Left colon (tissue), 2 donors: ENCODE data around the gene NPLOC4. TPM values are rescaled to one million over a fixed set of nuclear protein-coding genes. Genes with fewer than 3 reads are reported as not detected.

Experiments used
- ATAC-seq: fragments of 200-7000 bp; cut with Tn5 transposase; one replicate; pipeline ENCODE4 v1.9.1; 2020; ENCODE audit warnings: mild to moderate bottlenecking, moderate library complexity
- DNase-seq, 2 donors: peaks; one replicate each; pipeline ENCODE4 v3.0.0-alpha.2; 2020
- intact Hi-C, 2 donors: fragments of 100-400 bp; cut with DNase I in 1 of 2; cut with micrococcal nuclease in 1 of 2; formaldehyde crosslinking; loops; one replicate each; pipeline versions ENCODE4 v1.11.2 to v1.14.0; 2022; cut with DNase I, micrococcal nuclease
- total RNA-seq, 2 donors: library from RNA; stranded (reverse); fragmentation: NEBNext Ultra II Directional; extraction: Animal tissue kit (Norgen Biotek cat#: 25700); gene quantifications; one replicate each; pipeline ENCODE4 v1.2.1, GENCODE V29; 2021
- donor health status: DM: no; HTN: no; CAD: no.
- donor health status: DM: yes; HTN: yes; CAD: no.

The NPLOC4 gene
- total RNA-seq, 2 donors from 2014 or later, result 86.2 to 88.4 TPM

DNA sequence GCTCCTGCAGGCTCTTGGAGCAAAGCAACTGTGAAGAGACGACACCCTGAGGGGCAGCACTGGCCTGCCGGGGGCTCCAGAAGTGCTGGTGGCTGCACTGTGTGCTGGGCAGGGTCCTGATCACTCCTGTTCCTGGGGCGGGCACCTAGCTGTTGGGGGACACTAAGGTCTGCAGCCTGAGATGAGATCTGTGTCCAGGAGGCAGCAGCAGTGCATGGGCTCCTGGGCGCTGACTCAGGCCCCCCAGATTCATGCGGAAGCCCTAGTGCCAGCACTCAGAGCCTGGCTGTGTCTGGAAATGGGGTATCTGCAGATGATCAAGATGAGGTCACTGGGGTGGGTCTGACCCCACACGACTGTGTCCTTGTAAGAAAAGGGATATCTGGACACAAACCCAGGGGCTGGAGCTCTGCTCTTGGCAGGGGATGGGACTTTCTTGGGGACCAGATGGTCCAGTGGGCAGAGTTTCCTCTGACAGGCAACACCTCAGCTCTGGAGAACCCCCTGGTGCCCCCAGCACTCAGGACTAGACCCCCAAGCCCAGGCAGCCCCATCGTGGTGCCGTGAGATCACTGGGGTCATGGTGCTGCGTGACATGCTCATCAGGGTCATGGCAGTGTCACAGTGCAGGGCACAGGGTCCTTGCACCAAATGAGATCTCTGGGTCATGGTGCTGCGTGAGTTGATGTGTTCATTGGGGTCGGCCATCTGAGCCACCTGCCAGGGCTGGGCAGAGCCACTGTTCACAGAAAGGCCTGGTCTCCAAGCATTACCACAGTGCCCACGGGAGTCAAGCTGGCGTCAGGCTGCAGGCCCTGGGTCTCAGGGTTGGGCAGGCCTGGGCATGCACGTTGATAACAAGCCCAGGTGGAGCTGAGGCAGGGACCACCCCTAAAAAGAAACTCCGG lies 94.2 kb downstream of the NPLOC4 start:
- no peak for DNase-seq
- ATAC-seq, result no peak
- intact Hi-C loops, result no loop called here

DNA sequence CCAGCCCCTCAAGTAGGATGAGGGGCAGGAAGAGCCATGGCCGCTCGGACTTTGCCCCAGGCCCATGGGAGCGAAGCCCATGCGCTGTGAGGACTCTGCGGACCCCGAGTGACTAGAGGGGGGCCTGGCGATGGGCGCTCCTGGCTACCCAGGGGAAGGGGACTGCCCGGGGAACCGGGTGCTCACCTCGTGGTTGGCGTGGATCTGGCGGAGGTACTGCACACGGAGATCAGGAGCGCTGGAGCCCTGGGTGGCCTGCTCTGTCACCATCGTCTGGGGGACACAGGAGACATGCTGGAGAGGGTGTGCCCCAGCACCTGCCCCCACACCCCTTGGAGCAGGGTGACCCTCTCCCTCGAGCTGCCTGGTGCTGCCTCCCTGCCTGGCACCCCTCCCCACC lies 95.8 kb downstream of the NPLOC4 start:
- DNase-seq (no peak), ATAC-seq (no peak)
- intact Hi-C loops, result no loop called here

DNA sequence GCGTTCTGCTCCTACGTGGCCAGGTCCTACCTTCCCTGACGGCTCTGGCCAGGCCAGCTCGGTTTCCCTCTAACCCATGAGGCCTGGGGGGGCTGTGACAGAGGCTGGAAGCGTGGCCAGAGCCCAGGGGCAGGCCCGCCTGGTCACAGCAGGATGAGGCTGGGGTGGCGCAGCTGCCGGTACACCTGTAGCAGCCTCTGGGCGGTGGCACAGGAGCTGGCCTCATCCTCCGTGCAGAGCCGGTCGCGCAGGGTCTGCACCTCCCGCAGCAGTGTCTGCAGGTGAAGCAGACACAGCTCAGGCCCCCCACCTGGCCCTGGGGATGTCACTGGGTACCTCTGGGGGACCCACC lies 96.3 kb downstream of the NPLOC4 start:
- DNase-seq, result no peak
- no peak for ATAC-seq
- intact Hi-C loops, result no loop called here

DNA sequence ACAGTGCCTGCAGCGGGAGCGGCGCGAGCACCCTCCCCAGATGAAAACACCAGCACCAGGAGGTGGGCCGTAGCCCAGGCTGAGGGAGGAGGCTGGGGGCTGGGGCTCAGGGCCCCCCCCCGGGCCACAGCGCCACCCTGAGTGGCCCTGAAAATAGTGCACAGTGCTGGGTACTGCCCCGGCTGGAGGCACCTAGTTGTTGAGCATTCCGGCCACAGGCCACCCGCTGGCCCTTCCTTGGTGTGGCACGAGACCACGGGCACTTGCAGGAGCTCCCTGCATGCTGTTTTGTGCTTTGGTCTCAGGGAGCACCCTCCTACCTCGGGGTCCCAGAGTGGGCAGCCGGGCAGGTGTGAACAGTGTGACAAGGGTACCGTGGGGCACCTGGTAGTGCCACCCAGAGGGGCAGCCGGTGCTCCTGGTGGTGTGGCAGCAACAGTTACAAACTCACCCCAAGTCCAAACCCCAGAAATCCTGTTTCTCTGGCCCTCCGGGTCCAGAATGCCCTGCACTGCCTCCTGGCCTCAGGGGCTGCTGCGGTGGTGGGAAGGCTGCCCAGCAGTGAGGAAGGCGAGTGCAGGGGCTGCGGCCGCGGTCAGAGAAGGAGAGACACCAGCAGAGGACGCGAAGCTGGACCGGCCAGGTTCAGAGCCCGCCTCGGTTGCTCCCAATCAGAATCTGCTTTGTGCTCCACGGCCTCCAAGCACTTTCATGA lies 96.8 kb downstream of the NPLOC4 start:
- no peak for ATAC-seq
- no peak for DNase-seq
- intact Hi-C loops, result no loop called here

DNA sequence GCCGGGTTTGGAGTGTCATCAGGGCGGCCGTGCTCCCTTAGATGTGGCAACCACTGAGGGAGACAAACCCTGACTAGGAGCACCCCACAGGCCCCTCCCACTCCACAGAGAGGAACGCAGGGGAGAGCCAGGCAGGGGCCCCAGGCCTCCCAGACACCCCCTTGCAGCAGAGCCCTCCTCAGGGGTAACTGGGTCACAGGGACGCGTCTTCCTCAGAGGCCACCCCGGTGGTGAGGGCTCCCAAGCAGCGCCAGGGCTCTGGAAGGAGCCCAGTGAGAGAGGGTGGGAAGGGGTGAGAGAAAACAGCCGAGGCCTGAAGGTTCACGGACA lies 97.4 kb downstream of the NPLOC4 start:
- DNase-seq (no peak), ATAC-seq (no peak)
- intact Hi-C loops, result no loop called here

DNA sequence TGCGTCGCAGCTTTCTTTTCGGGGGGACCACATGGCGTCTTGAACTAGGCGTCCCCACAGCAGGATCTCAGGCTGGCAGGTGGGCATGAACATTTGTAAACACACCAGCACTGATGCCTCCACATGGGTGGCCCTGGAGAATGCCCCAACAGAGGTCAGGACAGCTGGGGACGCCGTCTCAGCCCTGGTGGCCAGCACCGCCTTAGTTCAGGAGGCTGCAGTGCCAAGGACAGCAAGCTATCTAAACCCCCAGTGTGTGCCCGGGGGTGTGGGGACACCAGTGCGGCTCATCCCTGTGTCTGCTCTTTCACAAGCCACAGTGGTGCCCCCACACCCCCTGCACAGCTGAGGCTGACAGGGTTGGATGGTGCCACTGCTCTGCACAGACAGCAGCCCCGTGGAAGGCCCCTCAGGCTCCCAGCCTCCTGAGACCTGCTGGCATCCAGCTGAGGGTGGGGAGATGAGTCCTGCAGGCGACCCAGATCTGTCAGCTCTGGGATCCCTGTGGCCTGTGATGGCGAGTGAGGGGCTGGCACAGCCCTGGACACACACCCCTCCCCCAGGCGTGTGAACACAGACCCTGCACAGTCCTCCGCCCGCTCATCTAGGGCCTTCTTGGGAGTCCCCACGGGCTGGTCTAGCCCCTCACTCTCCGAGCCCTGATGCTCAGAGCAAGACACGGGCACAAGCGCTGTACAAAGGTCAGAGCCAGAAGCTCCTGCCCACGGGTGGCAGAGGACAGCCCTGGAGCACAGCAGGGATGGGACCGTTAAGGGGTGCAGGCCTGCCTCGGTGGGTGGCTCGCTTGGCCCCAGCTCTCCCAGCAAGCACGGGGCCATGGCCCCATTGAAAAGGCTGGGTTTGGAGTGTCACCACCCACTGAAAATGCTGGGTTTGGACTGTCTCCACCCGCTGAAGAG lies 98.0 kb downstream of the NPLOC4 start:
- no peak for ATAC-seq
- no peak for DNase-seq
- intact Hi-C loops, result no loop called here

DNA sequence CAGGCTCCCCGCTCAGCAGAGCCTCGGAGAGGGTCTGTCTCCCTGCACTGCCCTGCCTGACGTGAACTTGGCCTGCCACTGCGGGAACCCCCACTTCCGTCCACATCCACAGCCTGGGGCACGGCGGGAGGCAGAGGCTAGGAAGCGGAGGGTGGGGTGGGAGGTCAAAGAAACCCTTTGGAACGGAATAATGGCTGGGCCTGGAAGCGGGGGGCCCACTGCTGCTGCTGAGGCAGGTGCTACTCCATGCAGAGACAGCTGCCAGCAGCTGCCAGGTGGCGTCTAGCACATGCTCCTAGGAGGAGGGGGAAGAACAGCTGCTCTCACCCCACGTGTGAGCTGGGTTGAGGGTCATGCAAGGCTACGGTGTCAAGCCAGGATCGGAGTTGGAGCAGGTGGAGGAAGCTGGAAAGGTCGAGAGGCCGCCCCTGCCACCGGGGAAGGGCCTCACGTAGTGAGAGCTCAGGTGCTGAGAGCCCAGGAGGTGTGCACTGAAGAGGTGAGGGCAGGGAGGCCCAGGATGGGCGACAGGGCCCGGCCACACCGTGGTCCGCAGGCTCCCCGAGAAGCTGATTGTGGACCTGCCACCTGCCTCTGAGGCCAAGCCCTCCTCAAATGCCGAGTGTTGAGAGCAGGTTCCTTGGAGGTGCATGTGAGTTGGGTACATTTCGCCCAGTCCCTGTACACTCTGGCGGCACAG lies 98.9 kb downstream of the NPLOC4 start:
- ATAC-seq, result peak; percentile 16

DNA sequence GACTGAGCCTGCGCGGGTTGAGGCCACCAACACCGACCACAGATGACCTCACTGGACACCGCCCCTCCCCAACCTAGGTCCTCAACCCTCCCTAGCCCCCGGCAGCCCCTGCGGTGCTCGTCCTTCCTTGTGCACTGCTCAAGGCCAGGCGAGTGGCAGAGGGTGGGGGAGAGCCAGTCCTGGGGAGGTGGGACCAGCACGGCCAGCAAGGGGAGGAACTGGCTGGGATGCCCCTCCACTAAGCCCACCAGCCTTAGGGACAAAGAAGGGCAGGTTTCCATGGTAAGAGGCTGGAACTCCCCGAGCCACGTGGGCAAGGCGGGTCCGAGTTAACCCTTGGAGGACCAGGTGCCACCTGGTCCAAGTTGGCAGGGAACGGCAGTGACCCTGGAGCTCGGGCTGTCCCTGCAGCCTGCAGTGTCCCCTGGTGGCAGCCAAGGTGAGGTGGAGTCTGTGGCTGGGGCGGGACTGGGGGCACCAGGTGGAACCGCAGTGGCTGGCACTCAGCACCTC lies 99.5 kb downstream of the NPLOC4 start:
- ATAC-seq (peak; percentile 80), DNase-seq (peak; percentile 56 to 73)
- intact Hi-C loops, result no loop called here

More for the DNA sequence above, 98.9 kb downstream of the NPLOC4 start:
- DNase-seq, result no peak
- intact Hi-C loops, result no loop called here

DNA sequence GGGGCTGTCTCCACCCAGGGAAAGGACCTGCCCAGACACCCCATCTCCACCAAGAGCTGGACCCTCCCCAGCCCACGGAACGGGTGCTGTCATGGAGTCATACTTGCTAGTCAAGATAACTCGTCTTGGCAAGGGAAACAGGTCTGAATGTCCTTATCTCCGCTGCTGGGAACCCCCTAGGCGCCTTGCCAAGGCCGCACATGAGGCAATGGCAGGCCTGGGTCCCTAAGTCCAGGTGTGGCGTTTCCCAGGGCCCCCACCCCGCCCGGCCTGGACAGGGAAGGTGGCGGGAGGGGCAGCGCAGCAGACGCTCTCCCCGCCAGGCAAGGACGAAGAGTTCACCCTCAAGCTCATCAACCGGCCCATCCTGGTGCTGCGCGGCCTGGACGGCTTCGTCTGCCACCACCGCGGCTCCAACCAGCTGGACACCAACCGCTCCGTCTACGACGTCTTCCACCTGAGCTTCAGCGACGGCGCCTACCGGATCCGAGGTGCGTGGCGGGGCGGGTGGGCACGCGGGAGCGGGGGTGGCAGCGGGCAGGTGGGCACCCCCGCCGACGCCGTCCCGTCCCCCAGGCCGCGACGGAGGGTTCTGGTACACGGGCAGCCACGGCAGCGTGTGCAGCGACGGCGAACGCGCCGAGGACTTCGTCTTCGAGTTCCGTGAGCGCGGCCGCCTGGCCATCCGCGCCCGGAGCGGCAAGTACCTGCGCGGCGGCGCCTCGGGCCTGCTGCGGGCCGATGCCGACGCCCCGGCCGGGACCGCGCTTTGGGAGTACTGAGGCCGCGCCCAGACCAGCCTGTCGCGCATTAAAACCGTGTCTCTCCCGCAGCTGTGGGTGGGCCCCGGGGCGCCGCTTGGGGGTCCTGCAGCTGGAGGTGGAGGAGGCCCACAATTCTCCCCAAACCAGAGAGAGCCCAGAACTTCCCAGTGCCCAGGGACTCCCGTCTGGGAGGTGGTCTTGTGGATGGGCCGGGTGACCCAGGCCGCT lies 100.3 kb downstream of the NPLOC4 start:
- intact Hi-C loops, result no loop called here
- ATAC-seq, result peak; percentile 40
- peak in 1 of 2 donors; percentile 22 for DNase-seq

DNA sequence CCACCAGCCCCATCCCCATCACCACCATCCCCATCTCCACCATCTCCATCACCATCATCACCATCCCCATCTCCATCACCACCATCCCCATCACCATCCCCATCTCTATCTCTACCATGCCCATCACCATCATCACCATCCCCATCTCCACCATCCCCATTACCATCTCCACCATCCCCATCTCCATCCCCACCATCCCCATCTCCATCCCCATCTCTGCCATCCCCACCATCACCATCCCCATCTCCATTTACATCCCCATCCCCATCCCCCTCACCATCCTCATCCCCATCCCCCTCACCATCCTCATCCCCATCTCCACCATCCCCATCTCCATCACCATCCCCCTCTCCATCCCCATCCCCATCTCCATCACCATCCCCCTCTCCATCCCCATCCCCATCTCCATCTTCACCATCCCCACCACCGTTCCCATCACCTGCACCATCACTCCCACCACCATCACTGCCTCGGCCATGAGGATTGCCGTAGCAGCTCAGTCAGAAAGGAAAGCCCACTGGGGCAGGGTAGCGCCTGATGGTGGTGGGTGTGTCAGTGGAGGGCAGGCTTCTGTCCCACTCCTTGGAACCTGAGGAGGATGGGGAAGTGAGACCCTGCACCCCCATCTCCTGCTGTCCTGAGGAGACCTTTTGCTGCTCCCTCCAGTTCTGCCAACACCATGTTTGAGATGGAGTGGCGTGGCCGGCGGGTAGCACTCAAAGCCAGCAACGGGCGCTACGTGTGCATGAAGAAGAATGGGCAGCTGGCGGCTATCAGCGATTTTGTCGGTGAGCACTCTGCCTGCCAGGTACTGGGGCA lies 101.2 kb downstream of the NPLOC4 start:
- ATAC-seq (no peak), DNase-seq (no peak)
- intact Hi-C loops, result no loop called here

DNA sequence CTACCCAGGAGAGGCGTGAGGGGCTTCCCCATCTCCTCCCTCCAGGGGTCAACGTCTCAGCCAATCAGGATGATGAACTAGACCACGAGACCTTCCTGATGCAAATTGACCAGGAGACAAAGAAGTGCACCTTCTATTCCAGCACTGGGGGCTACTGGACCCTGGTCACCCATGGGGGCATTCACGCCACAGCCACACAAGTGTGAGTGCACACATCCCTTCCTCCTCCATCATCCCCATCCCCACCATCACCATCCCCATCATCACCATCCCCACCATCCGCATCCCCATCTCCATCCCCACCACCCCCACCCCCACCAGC lies 101.9 kb downstream of the NPLOC4 start:
- DNase-seq (no peak), ATAC-seq (no peak)
- intact Hi-C loops, result no loop called here

DNA sequence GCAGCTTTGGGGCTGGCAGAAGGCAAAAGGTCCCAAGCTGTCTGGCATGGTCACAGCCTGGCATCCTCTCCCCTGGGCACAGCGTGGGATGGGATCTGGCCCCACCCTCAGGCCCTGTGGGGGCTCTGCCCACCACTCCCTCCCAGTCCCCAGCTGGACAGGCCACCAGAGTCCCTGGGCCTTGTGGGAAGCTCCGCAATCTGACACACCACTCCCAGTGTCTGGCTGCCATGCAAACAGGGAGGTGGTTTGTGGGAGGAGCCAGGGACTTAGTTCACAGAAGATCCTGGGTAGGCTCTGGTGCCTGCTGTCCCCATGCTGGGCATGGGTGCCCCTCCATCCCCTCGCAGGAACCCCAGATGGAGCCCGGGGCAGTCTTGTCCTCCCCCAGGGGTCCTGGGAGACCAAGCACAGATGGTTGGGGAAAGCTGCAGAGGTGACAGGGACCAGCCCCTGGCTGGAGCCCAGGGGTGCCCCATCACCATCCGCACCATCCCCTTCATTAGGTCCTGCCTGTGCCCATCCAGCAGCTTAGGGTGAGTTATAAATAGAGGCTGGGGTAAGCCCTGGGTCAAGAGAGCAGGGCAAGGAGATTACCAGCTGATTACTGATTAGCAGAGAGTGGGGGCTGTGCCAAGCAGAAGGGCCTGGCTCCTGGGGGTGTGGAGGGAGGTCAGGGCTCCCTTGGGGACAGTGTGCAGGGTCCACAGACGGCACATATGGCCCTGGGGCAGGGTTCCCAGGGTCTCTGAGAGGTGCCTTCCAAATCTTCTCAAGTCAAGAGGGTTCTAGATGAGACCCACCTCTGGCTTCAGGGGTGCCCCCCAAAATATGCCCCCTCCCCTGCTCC lies 102.5 kb downstream of the NPLOC4 start:
- peak; percentile 20 for ATAC-seq
- intact Hi-C loops, result no loop called here
- DNase-seq, result no peak

DNA sequence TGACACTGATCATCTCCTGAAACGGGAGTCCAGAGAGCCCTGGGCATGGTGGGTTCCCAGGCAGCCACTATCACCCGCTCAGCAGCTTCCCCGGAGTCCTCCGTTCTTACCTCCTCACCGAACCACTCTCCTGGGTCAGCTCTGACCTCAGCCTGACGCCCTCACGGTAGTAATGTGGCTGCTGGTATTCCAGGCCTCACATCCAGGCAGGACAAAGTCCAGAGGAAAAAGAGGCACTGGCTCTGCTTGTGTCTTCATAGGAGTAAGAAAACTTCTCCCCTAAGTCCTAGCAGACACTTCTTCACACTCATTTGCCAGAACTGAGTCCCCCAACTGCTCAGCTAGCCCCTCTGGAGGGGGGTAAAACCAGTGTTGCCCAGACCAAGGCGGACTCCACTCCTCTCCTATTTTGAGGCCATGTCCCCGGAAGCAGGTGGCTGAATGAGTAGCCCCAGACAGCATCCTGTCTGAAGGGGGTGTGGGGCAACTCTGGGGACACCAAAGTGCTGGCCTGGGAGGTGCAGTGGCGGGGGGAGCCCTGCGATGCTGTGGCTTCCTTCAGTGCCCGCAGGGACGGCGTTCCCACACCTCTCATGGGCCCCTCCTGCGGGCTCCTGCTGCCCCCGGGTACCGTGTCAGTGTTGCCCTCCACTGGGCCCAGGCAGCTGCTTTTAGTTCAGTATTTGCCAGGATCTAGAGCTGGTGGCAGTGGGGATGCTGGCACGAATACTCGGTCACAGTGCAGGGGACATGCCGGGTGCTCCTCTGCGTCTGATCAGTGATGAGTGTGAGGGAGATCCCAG lies 103.4 kb downstream of the NPLOC4 start:
- DNase-seq (no peak), ATAC-seq (no peak)
- intact Hi-C loops, result no loop called here

DNA sequence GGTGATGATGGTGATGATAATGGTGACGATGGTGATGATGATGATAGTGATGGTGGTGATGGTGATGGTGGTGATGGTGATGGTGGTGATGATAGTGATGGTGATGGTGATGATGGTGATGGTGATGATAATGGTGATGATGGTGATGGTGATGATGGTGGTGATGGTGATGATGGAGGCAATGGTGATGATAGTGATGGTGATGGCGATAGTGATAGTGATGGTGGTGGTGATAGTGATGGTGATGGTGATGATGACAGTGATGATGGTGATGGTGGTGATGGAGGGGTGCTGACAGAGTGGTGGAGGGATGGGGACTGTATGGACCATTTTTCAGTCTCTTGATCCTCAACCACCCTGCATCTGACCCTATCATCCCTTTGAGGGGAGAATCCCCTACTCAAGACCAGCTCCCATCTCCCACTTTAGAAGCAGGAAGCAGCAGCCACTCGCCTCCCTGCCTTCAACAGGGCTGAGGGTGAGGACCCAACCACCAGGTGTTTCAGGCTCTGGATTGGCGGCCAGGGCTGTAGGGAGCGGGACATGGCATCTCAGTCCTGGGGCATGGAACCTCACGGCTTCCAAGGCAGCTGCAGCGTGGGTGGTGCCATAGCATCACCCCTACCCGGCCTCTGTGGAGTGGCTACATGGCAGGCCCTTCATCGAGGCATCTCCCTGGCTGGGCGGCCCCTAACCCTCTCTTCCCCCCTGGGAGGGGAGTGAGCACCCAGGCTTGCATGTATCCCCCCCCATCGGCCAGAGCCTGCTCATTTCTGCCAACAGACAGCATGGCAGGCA lies 104.2 kb downstream of the NPLOC4 start:
- ATAC-seq (no peak), DNase-seq (no peak)
- intact Hi-C loops, result no loop called here
